Right hindlimb (tissue), 1 donor: ENCODE data around the gene MARCHF7.
A peak's percentile ranks its signal among the peaks of the same experiment; 100 is the strongest.
"Not testable (repeated sequence)": the region's sequence is repeated elsewhere in the genome, so short reads cannot be mapped to it uniquely, and the experiment has no call there.

Source experiments
- DNase-seq: peaks from one replicate; pipeline ENCODE4 v3.0.0-alpha.2; 2018

Gene MARCHF7, protein sequence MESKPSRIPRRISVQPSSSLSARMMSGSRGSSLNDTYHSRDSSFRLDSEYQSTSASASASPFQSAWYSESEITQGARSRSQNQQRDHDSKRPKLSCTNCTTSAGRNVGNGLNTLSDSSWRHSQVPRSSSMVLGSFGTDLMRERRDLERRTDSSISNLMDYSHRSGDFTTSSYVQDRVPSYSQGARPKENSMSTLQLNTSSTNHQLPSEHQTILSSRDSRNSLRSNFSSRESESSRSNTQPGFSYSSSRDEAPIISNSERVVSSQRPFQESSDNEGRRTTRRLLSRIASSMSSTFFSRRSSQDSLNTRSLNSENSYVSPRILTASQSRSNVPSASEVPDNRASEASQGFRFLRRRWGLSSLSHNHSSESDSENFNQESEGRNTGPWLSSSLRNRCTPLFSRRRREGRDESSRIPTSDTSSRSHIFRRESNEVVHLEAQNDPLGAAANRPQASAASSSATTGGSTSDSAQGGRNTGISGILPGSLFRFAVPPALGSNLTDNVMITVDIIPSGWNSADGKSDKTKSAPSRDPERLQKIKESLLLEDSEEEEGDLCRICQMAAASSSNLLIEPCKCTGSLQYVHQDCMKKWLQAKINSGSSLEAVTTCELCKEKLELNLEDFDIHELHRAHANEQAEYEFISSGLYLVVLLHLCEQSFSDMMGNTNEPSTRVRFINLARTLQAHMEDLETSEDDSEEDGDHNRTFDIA

DNA sequence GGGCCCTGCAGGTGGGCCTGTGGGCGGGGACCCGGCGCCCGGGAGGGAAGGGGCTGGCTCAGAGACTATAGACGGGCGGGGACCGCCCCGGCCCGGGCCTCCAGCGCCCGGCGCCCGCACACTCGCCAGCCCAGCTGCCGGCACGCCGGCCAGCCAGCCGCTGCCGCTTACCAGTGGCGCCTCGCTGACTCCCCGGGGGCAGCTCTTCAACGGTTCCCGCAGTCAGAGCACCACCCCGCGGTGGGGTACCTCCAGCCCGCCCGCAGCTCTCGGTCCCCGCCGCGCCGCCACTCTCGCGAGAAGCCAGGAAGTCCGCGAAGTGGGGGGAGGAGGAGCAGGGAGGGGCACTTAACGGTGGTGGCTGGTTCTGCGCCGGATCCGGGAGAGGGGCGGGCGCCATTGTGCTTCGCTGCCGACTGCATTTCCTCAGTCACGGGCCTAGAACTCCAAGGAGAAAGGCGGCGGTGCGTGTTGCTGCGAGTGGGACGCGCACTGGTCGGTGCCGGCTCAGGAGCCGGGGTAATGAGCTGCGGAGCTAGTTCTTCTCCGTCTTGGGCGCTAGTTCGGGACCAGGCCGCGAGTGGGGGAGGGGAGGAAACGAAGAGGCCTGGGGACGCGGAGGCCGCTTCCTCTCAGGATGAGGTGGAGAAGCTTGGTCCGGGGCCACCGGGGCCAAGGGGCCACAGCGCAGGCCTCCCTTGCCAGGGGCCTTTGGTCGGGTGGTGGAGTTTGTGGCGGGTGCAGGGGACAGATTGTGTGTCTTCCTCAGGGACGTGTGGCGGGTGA lies at the start of gene MARCHF7:
Gene MARCHF7 (plus strand): TSS at position 364 of the 786 bp plus-strand sequence. CDS start 16,517 bp downstream, outside the sequence.
- peak; percentile 98 for DNase-seq

GRCh38 chr2:159667423-159667822 lies 44.9 kb upstream of the MARCHF7 start:
- not testable (repeated sequence) for DNase-seq

DNA sequence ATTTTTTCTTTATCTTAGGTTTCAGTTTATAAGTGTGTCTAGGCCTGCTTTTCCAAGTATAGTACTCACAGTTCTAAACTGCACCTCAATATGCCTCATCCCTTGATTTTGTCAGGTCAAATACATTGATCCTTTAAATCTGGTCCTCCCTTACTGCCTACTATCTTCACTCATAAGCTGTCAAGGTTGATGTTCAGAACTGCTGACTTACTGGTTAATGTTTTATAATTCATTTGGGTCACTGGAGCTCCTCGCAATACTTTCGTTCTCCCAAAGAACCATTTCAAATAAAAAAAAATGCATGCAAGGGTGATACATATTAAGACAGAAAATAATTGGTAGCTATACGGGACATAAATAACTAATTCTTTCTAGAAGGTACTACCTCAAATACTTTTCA lies 41.3 kb upstream of the MARCHF7 start:
- DNase-seq: no peak

- DNase-seq: no peak
Observed at GRCh38 chr2:159677654-159678053, 34.7 kb upstream of the MARCHF7 start.

DNA sequence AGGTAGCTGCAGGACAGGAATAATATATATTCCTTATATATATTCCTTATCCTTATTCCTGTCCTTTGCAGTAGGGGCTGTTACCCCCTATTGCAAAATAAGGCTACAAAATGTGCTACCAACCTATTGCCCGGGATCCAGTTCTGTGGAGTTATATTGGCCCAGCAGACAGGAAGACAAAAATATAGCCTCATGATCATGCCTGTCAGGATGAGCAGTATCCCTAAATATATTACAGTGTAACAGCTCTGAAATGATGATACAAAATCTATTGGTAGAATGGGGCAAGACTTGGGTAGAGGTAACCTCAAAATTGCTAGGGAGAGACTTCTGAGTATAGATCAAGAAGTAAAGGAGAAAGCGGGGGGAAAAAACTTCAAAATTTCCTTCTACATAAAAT lies 31.6 kb upstream of the MARCHF7 start:
- no peak for DNase-seq

DNA sequence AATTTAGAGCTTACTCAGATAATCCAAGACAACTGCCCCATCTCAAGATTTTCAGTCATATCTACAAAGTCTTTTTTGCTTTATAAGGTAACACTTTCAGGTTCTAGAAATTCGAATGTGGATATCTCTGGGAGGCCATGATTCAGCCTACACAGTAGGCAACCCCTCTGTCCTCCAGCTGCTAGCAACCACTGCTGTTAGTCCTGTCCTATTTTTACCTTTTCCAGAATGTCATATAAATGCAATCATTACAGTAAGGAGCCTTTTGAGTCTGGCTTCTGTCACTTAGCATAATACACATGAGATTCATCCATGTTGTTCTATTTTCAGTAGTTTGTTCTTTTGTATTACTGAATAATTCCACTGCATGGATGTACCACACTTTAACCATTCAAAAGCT lies 28.5 kb upstream of the MARCHF7 start:
- no peak for DNase-seq

- no peak for DNase-seq
Observed at GRCh38 chr2:159684796-159685195, 27.5 kb upstream of the MARCHF7 start.

DNA sequence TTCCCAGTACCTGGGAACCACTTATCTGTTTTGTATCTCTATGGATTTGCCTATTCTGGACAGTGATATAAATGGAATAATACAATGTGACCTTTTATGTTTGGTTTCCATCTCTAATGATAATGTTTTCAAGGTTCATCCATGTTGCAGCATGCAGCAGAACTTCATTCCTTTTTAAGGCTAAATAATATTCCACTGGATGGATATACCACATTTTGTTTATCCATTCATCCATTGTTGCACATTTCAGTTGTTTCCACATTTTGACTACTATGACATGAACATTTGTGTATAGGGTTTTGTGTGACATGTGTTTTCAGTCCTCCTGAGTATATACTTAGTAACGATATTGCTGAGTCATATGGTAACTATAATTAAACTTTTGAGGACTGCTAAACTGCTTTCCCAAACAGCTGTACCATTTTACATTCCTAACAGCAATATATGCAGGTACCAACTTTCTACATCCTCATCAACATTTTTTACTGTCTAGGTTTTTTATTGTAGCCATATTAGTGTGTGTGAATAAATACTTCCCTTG lies 17.7 kb upstream of the MARCHF7 start:
- DNase-seq: no peak

DNA sequence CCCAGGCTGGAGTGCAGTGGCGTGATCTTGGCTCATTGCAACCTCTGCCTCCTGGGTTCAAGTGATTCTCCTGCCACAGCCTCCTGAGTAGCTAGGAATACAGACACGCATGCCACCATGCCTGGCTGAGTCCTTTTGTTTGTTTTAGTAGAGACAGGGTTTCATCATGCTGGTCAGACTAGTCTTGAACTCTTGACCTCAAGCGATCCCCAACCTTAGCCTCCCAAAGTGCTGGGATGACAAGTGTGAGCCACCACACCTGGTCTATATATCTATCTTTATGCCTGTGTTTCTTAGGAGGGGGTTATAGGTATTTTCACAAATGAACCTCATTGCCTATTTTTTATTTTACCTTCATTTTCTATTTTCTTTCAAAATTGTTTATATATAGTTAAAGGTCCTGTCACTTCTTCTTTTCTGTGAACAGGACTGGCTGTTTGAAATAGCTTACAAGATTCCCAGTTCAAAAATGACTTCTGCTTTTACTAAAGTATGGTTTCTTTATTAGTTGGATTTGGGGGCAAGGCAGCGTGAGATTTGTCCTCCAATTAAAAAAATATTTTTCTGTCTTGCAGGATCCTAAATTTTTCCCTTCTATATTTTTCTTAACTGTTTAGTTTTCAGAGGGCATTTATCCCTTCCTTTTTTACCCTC lies 16.4 kb upstream of the MARCHF7 start:
- DNase-seq: no peak

DNA sequence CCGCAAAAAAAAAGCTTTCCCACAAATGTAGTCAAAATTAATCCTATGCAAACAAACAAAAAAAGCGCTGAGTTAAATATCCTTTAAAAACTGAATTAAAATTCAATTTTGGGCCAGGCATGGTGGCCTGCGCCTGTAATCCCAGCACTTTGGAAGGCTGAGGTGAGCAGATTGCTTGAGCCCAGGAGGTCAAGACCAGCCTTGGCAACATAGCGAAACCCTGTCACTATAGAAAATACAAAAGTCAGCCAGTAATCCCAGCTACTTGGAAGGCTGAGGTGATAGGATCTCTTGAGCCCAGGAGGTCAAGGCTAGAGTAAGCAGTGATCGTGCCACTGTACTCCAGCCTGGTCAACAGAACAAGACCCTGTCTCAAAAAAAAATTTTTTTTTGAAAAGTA lies 8.8 kb upstream of the MARCHF7 start:
- DNase-seq: no peak

DNA sequence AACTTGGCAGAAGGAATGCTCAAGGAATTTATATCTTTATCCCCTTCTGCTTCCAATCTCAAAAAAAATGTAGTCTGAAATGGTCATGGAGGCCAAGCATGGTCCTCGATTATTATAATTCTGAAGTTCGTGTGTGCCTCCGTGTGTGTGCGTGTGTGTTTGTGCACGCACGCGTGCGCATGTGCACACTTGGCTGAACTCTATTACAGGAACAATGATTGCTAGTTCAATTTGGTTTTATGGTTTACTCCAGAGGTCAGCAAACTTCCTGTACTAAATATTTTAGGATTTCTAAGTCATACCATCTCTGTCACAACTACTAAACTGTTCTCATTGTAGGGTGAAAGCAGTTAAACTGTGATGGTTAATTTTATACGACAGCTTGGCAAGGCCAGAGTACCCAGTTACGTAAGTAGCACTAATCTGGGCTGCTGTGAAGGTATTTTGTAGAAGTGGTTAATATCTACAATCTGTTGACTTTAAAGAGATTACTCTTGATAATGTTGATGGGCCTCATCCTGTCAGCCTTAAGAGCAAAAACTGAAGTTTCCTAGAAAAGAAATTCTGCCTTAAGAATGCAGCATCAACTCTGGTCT lies 5.8 kb upstream of the MARCHF7 start:
- no peak for DNase-seq

DNA sequence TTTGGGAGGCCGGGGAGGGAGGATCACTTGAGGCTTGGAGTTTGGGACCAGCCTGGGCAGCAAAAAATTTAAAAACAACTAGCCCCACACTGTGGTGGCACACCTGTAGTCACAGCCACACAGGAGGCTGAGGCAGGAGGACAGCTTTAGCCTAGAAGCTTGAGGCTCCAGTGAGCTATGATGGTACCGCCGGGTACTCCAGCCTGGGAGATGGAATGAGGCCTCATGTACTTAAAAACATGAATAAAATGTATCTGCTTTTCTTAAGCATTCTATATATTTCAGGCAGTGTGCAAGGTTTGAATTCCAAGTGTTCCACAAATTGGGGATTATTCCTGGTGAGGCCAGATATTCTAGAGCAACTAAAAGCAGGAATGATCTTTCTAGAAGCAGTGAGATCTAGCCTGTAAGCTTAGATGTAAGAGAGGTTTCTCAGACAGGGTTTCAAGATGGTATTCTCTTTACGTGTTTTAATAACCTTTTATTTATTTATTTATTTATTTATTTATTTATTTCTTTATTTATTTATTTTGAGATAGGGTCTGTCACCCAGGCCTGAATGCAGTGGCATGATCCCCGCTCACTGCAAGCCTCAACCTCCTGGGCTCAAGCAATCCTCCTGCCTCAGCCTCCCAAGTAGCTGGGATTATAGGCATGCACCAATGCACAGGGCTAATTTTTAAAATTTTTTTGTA lies 4.1 kb upstream of the MARCHF7 start:
- DNase-seq: no peak

DNA sequence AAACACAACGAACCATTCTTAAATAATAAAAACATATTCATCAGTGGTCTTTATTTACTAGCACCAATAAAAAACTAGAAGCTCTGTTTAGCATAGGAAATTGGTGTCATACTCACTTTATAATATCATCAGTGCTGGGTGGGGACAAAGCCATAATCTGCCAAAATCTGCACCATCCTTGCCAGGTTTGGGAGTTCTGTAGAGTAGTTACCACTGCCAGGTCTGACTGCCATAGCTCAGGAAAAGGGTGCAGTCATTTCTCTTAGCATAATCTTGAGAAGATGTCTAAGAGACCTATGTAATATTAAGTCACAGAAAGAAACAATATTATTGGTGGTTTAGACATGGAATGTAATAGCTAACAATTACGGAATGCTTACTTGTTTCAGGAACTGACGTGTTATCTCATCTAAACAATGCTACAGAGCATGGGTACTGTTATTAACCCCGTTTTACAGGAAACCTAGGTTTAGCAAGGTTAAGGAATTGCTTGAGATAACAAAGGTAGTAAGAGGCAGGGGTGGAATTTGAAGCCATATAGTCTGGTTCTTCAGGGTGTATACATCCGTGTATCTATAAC lies 1.6 kb upstream of the MARCHF7 start:
- no peak for DNase-seq

DNA sequence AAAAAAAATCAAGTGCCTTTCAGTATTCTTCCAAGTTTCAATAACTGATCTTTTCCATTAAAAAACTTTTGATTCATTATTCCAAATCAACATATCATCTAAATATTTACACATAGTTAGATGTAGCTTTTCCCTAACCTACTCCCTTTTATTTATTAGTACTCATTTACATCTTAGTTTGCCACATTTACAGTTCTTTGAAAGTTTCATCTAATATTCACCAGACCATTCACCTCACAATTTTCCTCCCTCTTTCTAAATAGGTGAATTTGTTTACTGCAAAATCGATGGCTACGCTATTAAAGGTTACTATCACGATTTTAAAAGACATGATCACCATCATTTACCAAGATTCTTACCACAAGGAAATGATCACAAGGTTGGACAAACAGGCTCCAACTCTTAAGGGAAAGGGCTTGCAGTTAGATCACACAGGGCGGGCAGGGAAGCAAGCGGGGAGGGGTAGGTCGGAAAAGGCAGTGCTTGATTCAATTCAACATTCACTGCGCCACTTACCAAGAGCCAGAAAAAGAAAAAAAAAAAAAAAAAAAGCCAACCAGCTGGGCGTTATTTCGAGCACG lies 654 bp upstream of the MARCHF7 start:
- DNase-seq: no peak

DNA sequence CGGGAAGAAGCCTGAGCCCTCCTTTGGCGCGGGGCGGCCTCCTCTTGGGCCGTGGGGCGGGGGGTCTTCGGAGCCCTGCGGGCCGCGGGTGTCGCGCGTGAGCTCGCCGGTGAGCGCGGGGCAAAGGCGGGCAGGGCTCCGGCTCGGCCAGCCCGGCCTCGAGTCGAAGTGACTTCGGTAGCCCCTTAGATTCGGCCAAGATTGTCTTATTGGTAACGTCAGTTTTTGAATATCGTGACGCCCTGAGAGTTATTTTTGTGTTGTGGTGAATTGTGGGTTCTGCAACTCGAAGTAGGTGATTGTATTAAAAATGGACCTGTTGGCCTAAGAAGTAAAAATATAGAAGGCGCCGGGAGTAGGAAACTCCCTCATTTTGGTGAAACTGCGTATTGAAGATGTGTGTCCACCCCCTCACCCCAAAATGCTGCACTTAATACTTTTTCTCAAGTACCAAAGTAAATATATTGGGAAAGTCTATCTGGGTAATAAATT lies 669 bp downstream of the MARCHF7 start:
- no peak for DNase-seq

GRCh38 chr2:159713631-159714246 lies 1.4 kb downstream of the MARCHF7 start:
- no peak for DNase-seq

GRCh38 chr2:159714247-159714930 lies 2.1 kb downstream of the MARCHF7 start:
- DNase-seq: no peak

DNA sequence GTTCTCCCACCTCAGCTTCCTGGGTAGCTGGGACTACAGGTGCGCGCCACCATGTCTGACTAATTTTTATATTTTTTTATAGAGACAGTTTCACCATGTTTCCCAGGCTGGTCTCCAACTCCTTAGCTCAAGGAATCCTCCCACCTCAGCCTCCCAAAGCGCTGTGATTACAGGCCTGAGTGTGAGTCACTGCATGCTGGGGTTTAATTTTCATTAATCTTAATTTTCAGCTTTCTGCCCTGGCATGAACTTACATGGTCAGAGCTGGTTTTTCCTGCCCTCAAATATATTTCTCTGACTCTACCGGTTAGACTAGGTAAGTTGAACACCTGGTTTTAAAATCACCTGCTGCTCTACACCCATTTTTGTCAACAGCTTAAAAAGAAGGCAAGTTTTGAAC lies 3.1 kb downstream of the MARCHF7 start:
- no peak for DNase-seq

DNA sequence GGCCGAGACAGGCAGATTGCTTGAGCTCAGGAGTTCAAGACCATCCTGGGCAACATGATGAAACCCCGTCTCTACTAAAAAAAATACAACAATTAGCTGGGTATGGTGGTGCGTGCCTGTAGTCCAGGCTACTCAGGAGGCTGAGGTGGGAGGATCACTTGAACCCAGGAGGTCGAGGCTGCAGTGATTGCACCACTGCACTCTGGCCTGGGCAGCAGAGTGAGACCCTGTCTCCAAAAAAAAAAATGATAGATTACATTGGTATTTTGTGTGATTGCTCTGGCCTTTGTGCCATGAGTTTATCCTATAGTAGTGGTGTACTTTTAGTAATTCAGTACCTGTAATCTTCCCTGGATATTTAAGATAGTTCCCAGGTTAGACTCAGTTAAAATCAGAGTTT lies 4.1 kb downstream of the MARCHF7 start:
- not testable (repeated sequence) for DNase-seq

DNA sequence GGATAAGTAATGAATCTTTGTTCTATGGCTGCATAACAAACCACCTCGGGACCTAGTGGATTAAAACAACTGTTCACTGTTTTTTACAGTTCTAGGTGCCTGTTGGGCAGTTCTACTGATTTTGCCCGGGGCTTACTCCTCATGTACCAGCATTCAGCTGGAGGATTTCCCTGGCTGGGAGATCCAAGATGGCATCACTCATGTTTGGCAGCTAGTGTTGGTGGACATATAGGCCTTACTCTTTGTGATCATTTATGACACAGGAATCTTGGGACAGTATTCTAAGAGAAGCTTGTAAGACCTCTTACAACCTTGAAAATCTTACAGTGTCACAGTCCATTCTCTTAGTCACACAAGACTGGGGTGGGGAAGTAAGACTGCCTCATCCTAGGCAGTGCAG lies 4.6 kb downstream of the MARCHF7 start:
- no peak for DNase-seq
